H9 (cell line): ENCODE results near the gene TSSK2. TPM values are rescaled to one million over a fixed set of nuclear protein-coding genes. Genes with fewer than 3 reads are reported as not detected.

Experiments
- DNase-seq: peaks from one replicate; pipeline ENCODE4 v3.0.0-alpha.2; 2017
- H2AFZ ChIP-seq: one replicate; pipeline ENCODE4 v1.6.1; 2013; ENCODE audit warnings: mild to moderate bottlenecking, low read length, control low read depth, moderate library complexity
- H2AK5ac ChIP-seq: 2 replicates; pipeline ENCODE4 v1.6.1; 2013; ENCODE audit warnings: low read length, control low read depth, mixed read lengths; ENCODE audit not compliant: insufficient read length
- H2BK120ac ChIP-seq: one replicate; pipeline ENCODE4 v1.6.1; 2013; ENCODE audit warnings: low read depth, mild to moderate bottlenecking, low read length, control low read depth, inconsistent platforms; ENCODE audit not compliant: poor library complexity, severe bottlenecking
- H2BK12ac ChIP-seq: 2 replicates; pipeline ENCODE4 v1.6.1; 2013; ENCODE audit warnings: low read length, control low read depth, mixed read lengths, low read depth; ENCODE audit not compliant: insufficient read length
- H2BK15ac ChIP-seq: 2 replicates; pipeline ENCODE4 v1.6.1; 2013; ENCODE audit warnings: low read depth, low read length, control low read depth
- H2BK20ac ChIP-seq: one replicate; pipeline ENCODE4 v1.6.1; 2013; ENCODE audit warnings: low read depth, mild to moderate bottlenecking, low read length, control low read depth, inconsistent platforms; ENCODE audit not compliant: poor library complexity, severe bottlenecking
- H2BK5ac ChIP-seq: 2 replicates; pipeline ENCODE4 v1.6.1; 2013; ENCODE audit warnings: low read length, control low read depth, mixed read lengths; ENCODE audit not compliant: insufficient read length
- H3K14ac ChIP-seq: 2 replicates; pipeline ENCODE4 v1.6.1; 2013; ENCODE audit warnings: low read length, control low read depth; ENCODE audit not compliant: insufficient read depth
- H3K18ac ChIP-seq: 2 replicates; pipeline ENCODE4 v1.6.1; 2013; ENCODE audit warnings: low read depth, mild to moderate bottlenecking, mixed read lengths, low read length, control low read depth; ENCODE audit not compliant: insufficient read length
- H3K23ac ChIP-seq: 2 replicates; pipeline ENCODE4 v1.6.1; 2013; ENCODE audit warnings: low read length, control low read depth, mixed read lengths, low read depth; ENCODE audit not compliant: insufficient read length
- H3K23me2 ChIP-seq: 2 replicates; pipeline ENCODE4 v1.6.1; 2013; ENCODE audit warnings: low read depth, mild to moderate bottlenecking, mixed read lengths, low read length, control low read depth; ENCODE audit not compliant: insufficient read length, poor library complexity, severe bottlenecking
- H3K27ac ChIP-seq: 2 replicates; pipeline ENCODE4 v1.5.1; 2013; ENCODE audit warnings: low read length, control low read depth, mixed read lengths, low read depth; ENCODE audit not compliant: insufficient read length
- H3K27me3 ChIP-seq: 2 replicates; pipeline ENCODE4 v1.6.1; 2013; ENCODE audit warnings: low read length, control low read depth, inconsistent platforms; ENCODE audit not compliant: insufficient read depth
- H3K4ac ChIP-seq: 2 replicates; pipeline ENCODE4 v1.6.1; 2013; ENCODE audit warnings: low read depth, mild to moderate bottlenecking, control low read depth, inconsistent platforms, low read length, moderate library complexity
- H3K4me1 ChIP-seq: 2 replicates; pipeline ENCODE4 v1.6.1; 2013; ENCODE audit warnings: low read length, control low read depth, inconsistent platforms; ENCODE audit not compliant: insufficient read depth
- H3K4me2 ChIP-seq: 2 replicates; pipeline ENCODE4 v1.6.1; 2013; ENCODE audit warnings: low read length, control low read depth, mixed read lengths; ENCODE audit not compliant: insufficient read length, insufficient read depth
- H3K56ac ChIP-seq: 2 replicates; pipeline ENCODE4 v1.6.1; 2013; ENCODE audit warnings: low read depth, mild to moderate bottlenecking, mixed read lengths, low read length, control low read depth; ENCODE audit not compliant: insufficient read length
- H3K79me1 ChIP-seq: 2 replicates; pipeline ENCODE4 v1.6.1; 2013; ENCODE audit warnings: low read depth, mild to moderate bottlenecking, moderate library complexity, low read length, control low read depth, inconsistent platforms; ENCODE audit not compliant: insufficient read depth, poor library complexity, severe bottlenecking
- H3K79me2 ChIP-seq: 2 replicates; pipeline ENCODE4 v1.6.1; 2013; ENCODE audit warnings: low read length, control low read depth, inconsistent platforms; ENCODE audit not compliant: insufficient read depth
- H3K9ac ChIP-seq: 2 replicates; pipeline ENCODE4 v1.6.1; 2013; ENCODE audit warnings: low read length, control low read depth, mixed read lengths; ENCODE audit not compliant: insufficient read length; ENCODE audit errors: extremely low read depth
- H3K9me3 ChIP-seq: one replicate; pipeline ENCODE4 v1.6.1; 2013; ENCODE audit warnings: low read depth, low read length, inconsistent platforms; ENCODE audit not compliant: control insufficient read depth
- H3T11ph ChIP-seq: one replicate; pipeline ENCODE4 v1.6.1; 2013; ENCODE audit warnings: mild to moderate bottlenecking, low read length, control low read depth, inconsistent platforms
- H4K20me1 ChIP-seq: one replicate; pipeline ENCODE4 v1.6.1; 2013; ENCODE audit not compliant: control insufficient read depth, insufficient read length, insufficient read depth
- H4K5ac ChIP-seq: 2 replicates; pipeline ENCODE4 v1.6.1; 2013; ENCODE audit warnings: low read depth, mild to moderate bottlenecking, mixed read lengths, low read length, control low read depth; ENCODE audit not compliant: insufficient read length
- H4K8ac ChIP-seq: replicated peaks from 2 replicates; pipeline ENCODE4 v1.6.1; 2013; ENCODE audit warnings: low read length, control low read depth, mixed read lengths, low read depth; ENCODE audit not compliant: insufficient read length
- H4K91ac ChIP-seq: 2 replicates; pipeline ENCODE4 v1.6.1; 2013; ENCODE audit warnings: low read depth, mild to moderate bottlenecking, moderate library complexity, mixed read lengths, low read length, control low read depth; ENCODE audit not compliant: insufficient read length
- H3K27ac Mint-ChIP-seq, 3 experiments: 2 replicates in 2 of 3; 3 replicates in 1 of 3; pipeline ENCODE4 v1.8.0; 2020 to 2021; ENCODE audit warnings: mixed read lengths in 3 of 3, mild to moderate bottlenecking in 1 of 3, moderate library complexity in 1 of 3
- H3K27me3 Mint-ChIP-seq: 2 replicates; pipeline ENCODE4 v1.8.0; 2021; ENCODE audit warnings: low read depth, mild to moderate bottlenecking, moderate library complexity, mixed read lengths
- H3K36me3 Mint-ChIP-seq, 3 experiments: 2 replicates in 2 of 3; 3 replicates in 1 of 3; pipeline ENCODE4 v1.8.0; 2020 to 2021; ENCODE audit warnings: low read depth in 3 of 3, mixed read lengths in 3 of 3; ENCODE audit not compliant: insufficient read depth in 1 of 3
- H3K4me1 Mint-ChIP-seq, 2 experiments: 2 replicates each; pipeline ENCODE4 v1.8.0; 2020; ENCODE audit warnings: mixed read lengths in 2 of 2
- H3K4me3 Mint-ChIP-seq, 2 experiments: 2 replicates in 1 of 2; 3 replicates in 1 of 2; pipeline ENCODE4 v1.8.0; 2020 to 2021; ENCODE audit warnings: mild to moderate bottlenecking in 2 of 2, mixed read lengths in 2 of 2, moderate library complexity in 1 of 2
- H3K9me3 Mint-ChIP-seq, 2 experiments: 2 replicates in 1 of 2; 3 replicates in 1 of 2; pipeline ENCODE4 v1.8.0; 2020; ENCODE audit warnings: mild to moderate bottlenecking in 2 of 2, mixed read lengths in 2 of 2, moderate library complexity in 1 of 2
- CTCF ChIP-seq: fragments of 200-600 bp; sonication (generic); conservative IDR thresholded peaks from 3 replicates; pipeline ENCODE4 v1.8.0; 2021; ENCODE audit warnings: antibody characterized with exemption, mild to moderate bottlenecking
- WGBS: extraction: QIAGEN DNeasy Blood & Tissue Kit; methylation state at CpG from one replicate; pipeline ENCODE4 v1.1.7; 2013; ENCODE audit warnings: missing lambda C conversion rate, low lambda C conversion rate, mixed read lengths; ENCODE audit not compliant: insufficient read length; ENCODE audit errors: extremely low coverage; 5-methylcytosine and 5-hydroxymethylcytosine counted together
- total RNA-seq: library from RNA; stranded (reverse); gene quantifications from 2 replicates; pipeline ENCODE4 v1.2.1, GENCODE V29; 2021

TSSK2 gene
- total RNA-seq, 1 experiment from 2014 or later, result not detected

GRCh38 chr22:19129871-19130270 is 1.2 kb upstream of the TSSK2 start:
- Histone ChIP-seq H3K79me1 (no peaks in the 10 kb centered on the region), H3K27ac (no peak overlapping the region), H3K18ac (no peak overlapping the region), H3K27me3 (no peaks in the 10 kb centered on the region), H2AK5ac (no peak overlapping the region), H2BK12ac (no peak overlapping the region), H3K9ac (no peak overlapping the region), H3K79me2 (no peaks in the 10 kb centered on the region), H3K56ac (no peak overlapping the region), H3K9me3 (no peaks in the 10 kb centered on the region), H3K4me1 (no peaks in the 10 kb centered on the region), H3K23me2 (no peaks in the 10 kb centered on the region), H3K23ac (no peak overlapping the region), H4K8ac (no peak overlapping the region), H3T11ph (no peak overlapping the region), H3K14ac (no peak overlapping the region; the same call in 1 of the 2 replicates), H3K4ac (no peak overlapping the region), H2AFZ (no peak overlapping the region), H4K5ac (no peak overlapping the region), H2BK5ac (no peak overlapping the region), H3K4me2 (no peak overlapping the region), H2BK15ac (no peak overlapping the region), H4K91ac (no peak overlapping the region), H2BK20ac (no peak overlapping the region), H4K20me1 (no peaks in the 10 kb centered on the region), H2BK120ac (no peak overlapping the region)
- no peak for DNase-seq
- Mint-ChIP-seq H3K4me3 (no peak overlapping the region; a peak in 1 of 5 replicates), H3K4me1 (no peaks in the 10 kb centered on the region; a peak in 1 of 4 replicates), H3K27me3 (peaks cover 7% of the 10 kb centered on the region), H3K27ac (no peak overlapping the region; a peak in 1 of 7 replicates), H3K9me3 (no peaks in the 10 kb centered on the region), H3K36me3 (peaks cover 0 to 33% (median 13%) of the 10 kb centered on the region in 3 experiments; a peak in 6 of 7 replicates)
- WGBS, result no CpG with 5 or more reads among the region's 8 CpGs
- no peak for TF ChIP-seq CTCF
